Smooth muscle cell (in vitro differentiated cells): Measurements from ENCODE around the gene CTNNA3. TPM values are rescaled to one million over a fixed set of nuclear protein-coding genes. Genes with fewer than 3 reads are reported as not detected.

Source experiments
- DNase-seq: peaks from one replicate; lab custom pipeline; 2025; ENCODE audit not compliant: unreplicated experiment; lab: John Stamatoyannopoulos, UW
- H2AFZ ChIP-seq: fragments of 200-600 bp; sonication (generic); 2 replicates; pipeline ENCODE4 v1.6.0; 2016; ENCODE audit warnings: antibody characterized with exemption, low read depth, mild to moderate bottlenecking
- H3F3A ChIP-seq: fragments of 200-600 bp; sonication (generic); 2 replicates; pipeline ENCODE4 v1.6.0; 2017; ENCODE audit warnings: antibody characterized with exemption, low read depth
- H3K27ac ChIP-seq: fragments of 200-600 bp; sonication (generic); 2 replicates; pipeline ENCODE4 v1.5.1; 2016; ENCODE audit warnings: low read depth, mild to moderate bottlenecking
- H3K27me3 ChIP-seq: fragments of 200-600 bp; sonication (generic); 2 replicates; pipeline ENCODE4 v1.6.1; 2016; ENCODE audit warnings: low read depth, mild to moderate bottlenecking
- H3K36me3 ChIP-seq: fragments of 200-600 bp; sonication (generic); 2 replicates; pipeline ENCODE4 v1.5.1; 2016; ENCODE audit warnings: low read depth
- H3K4me1 ChIP-seq: fragments of 200-600 bp; sonication (generic); 2 replicates; pipeline ENCODE4 v1.5.1; 2016; ENCODE audit warnings: low read depth
- H3K4me2 ChIP-seq: fragments of 200-600 bp; sonication (generic); 2 replicates; pipeline ENCODE4 v1.6.0; 2016; ENCODE audit warnings: mild to moderate bottlenecking
- H3K4me3 ChIP-seq: fragments of 200-600 bp; sonication (generic); 2 replicates; pipeline ENCODE4 v1.5.1; 2016; ENCODE audit warnings: mild to moderate bottlenecking
- H3K79me2 ChIP-seq: fragments of 200-600 bp; sonication (generic); 2 replicates; pipeline ENCODE4 v1.6.0; 2016; ENCODE audit warnings: low read depth, mild to moderate bottlenecking
- H3K9ac ChIP-seq: fragments of 200-600 bp; sonication (generic); 2 replicates; pipeline ENCODE4 v1.6.0; 2016; ENCODE audit warnings: low read depth
- H3K9me3 ChIP-seq: fragments of 200-600 bp; sonication (generic); replicated peaks from 2 replicates; pipeline ENCODE4 v1.5.1; 2016; ENCODE audit warnings: low read depth
- H4K20me1 ChIP-seq: fragments of 200-600 bp; sonication (generic); 2 replicates; pipeline ENCODE4 v1.6.0; 2016; ENCODE audit warnings: low read depth
- WGBS: methylation state at CpG from one replicate; pipeline ENCODE4 v1.1.7; 2016; ENCODE audit warnings: low lambda C conversion rate; 5-methylcytosine and 5-hydroxymethylcytosine counted together
- polyA plus RNA-seq: library from polyadenylated mRNA; unstranded; fragments of >200 nt; fragmentation: Nextera tagmentation; extraction: Ambion mirVana; gene quantifications from 2 replicates; pipeline ENCODE4 v1.2.1, GENCODE V29; 2016
- total RNA-seq: library from RNA; depleted of rRNA; stranded (reverse); fragments of >200 nt; gene quantifications from 2 replicates; pipeline ENCODE4 v1.2.3, GENCODE V29; 2014
- TF ChIP-seq, protein P1 (sequence below): fragments of 200-600 bp; sonication (generic); IDR thresholded peaks from 2 replicates; pipeline ENCODE4 v1.5.1; 2017; ENCODE audit warnings: borderline replicate concordance, mild to moderate bottlenecking, antibody characterized with exemption; ENCODE audit not compliant: insufficient read depth, poor library complexity, severe bottlenecking

Gene CTNNA3
- total and polyA plus RNA-seq, 2 experiments from 2014 or later = 1.3 TPM; not detected in 1

DNA sequence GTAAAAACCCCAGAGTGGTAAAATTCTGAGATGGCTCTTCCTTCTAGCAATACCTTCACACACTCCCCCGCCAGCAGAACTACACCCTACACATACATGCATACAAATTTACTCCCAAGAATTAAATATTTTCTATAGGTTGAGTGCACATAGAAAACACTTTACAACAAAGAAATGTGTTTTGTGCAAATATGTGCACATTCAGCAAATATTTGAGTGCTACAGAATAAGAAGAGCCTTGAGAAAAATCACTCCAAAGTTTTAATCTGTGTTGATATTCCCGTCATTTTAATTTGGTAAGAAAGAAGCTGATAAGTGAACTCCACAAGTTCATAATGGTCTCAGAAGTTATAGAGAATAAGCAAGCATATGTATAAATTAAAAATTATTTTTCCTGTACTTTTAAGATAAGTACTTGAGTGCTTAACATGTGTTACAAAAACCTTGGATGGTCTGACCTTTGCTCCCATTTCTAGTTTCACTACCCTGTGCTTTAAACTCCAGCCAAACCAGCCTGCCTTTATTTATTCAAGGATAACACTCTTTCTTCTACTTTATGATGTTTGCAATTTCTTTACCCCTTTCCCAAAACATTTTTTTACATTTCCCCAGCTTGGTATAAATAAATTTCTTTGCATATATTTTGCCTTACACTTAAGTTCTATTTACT is 1503.7 kb downstream of the CTNNA3 start:
- H3K27me3 ChIP-seq = peaks cover 23% of the 10 kb centered on the region
- H3K36me3 ChIP-seq = no peaks in the 10 kb centered on the region
- no peak overlapping the region for H3K27ac ChIP-seq
- 91% methylated on average over 2 of the region's 2 CpGs for WGBS
- TF ChIP-seq, protein P1, sequence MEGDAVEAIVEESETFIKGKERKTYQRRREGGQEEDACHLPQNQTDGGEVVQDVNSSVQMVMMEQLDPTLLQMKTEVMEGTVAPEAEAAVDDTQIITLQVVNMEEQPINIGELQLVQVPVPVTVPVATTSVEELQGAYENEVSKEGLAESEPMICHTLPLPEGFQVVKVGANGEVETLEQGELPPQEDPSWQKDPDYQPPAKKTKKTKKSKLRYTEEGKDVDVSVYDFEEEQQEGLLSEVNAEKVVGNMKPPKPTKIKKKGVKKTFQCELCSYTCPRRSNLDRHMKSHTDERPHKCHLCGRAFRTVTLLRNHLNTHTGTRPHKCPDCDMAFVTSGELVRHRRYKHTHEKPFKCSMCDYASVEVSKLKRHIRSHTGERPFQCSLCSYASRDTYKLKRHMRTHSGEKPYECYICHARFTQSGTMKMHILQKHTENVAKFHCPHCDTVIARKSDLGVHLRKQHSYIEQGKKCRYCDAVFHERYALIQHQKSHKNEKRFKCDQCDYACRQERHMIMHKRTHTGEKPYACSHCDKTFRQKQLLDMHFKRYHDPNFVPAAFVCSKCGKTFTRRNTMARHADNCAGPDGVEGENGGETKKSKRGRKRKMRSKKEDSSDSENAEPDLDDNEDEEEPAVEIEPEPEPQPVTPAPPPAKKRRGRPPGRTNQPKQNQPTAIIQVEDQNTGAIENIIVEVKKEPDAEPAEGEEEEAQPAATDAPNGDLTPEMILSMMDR = no peak
- no peaks in the 10 kb centered on the region for H3K79me2 ChIP-seq
- H2AFZ ChIP-seq = no peak overlapping the region
- H3K9me3 ChIP-seq = no peaks in the 10 kb centered on the region
- H3K4me2 ChIP-seq = no peak overlapping the region
- no peak for DNase-seq
- no peaks in the 10 kb centered on the region for H3K4me1 ChIP-seq
- H4K20me1 ChIP-seq = no peaks in the 10 kb centered on the region
- H3K9ac ChIP-seq = no peak overlapping the region
- H3K4me3 ChIP-seq = no peak overlapping the region
- no peaks in the 10 kb centered on the region for H3F3A ChIP-seq

DNA sequence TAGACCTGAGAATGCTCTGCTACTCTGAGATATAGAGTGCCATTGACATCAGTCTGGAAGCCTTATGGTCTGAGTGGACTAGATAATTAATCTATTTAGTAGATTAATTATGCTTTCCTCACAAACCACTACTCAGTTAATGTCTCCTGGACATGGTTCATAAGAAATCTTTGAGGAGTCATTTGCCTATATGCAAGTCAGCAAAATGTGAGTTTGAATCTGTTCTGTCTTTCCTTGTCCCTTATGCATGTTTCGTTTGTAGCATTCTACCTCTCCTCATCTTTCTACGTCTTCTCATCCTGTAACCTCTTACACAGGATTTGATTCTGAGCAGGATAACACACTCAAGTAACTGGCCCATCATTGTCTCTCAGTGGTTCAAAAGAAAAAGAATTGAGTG is 1505.6 kb downstream of the CTNNA3 start:
- no peaks in the 10 kb centered on the region for H4K20me1 ChIP-seq
- no peak for DNase-seq
- no peaks in the 10 kb centered on the region for H3K36me3 ChIP-seq
- H3K4me2 ChIP-seq = no peak overlapping the region
- H3K4me3 ChIP-seq = no peak overlapping the region
- H3K9me3 ChIP-seq = no peaks in the 10 kb centered on the region
- H3K9ac ChIP-seq = no peak overlapping the region
- H2AFZ ChIP-seq = no peak overlapping the region
- no peaks in the 10 kb centered on the region for H3K79me2 ChIP-seq
- no peaks in the 10 kb centered on the region for H3F3A ChIP-seq
- WGBS = 98% methylated on average over 2 of the region's 2 CpGs
- peaks cover 3% of the 10 kb centered on the region for H3K4me1 ChIP-seq
- no peak overlapping the region for H3K27ac ChIP-seq
- TF ChIP-seq, protein P1 = no peak
- H3K27me3 ChIP-seq = peaks cover 20% of the 10 kb centered on the region

DNA sequence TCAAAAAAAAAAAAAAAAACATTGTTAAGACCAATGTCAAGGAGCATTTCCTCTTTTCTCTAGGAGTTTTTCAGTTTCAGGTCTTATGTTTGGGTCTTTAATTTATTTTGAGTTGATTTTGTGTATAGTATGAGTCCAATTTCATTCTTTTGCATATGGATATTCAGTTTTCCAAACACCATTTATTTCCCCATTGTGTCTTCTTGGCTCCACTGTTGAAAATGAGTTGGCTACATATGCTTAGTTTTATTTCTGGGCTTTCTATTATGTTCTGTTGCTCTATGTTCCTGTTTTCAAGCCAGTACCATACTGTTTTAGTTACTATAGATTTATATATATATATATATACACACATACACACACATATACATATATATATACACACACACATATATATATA is 1506.7 kb downstream of the CTNNA3 start:
- no peaks in the 10 kb centered on the region for H3K9me3 ChIP-seq

More for the DNA sequence above, 1506.7 kb downstream of the CTNNA3 start:
- Histone ChIP-seq H3K4me3 (no peak overlapping the region), H3F3A (no peaks in the 10 kb centered on the region), H3K4me1 (peaks cover 3% of the 10 kb centered on the region), H3K4me2 (no peak overlapping the region), H4K20me1 (no peaks in the 10 kb centered on the region), H3K27ac (no peak overlapping the region), H3K79me2 (no peaks in the 10 kb centered on the region), H3K27me3 (peaks cover 22% of the 10 kb centered on the region), H3K36me3 (no peaks in the 10 kb centered on the region), H2AFZ (no peak overlapping the region), H3K9ac (no peak overlapping the region)
- TF ChIP-seq, protein P1 = no peak
- DNase-seq = no peak
